ENCODE data around the gene CLEC14A. TPM values are rescaled to one million over a fixed set of nuclear protein-coding genes. Genes with fewer than 3 reads are reported as not detected.

Gene CLEC14A
- total RNA-seq, 3 donors from 2014 or later: 11.9 to 25.6 (median 24.8) TPM

- no peak overlapping the region for H3K4me3 ChIP-seq
- H3K36me3 ChIP-seq: no peaks in the 10 kb centered on the region
- no peak overlapping the region for H3K27ac ChIP-seq
- no peak for TF ChIP-seq POLR2A (IDR thresholded peaks at IDR 0.05)
- TF ChIP-seq POLR2AphosphoS5 (IDR thresholded peaks at IDR 0.05): no peak
- no peaks in the 10 kb centered on the region for H3K4me1 ChIP-seq
- H3K27me3 ChIP-seq: no peaks in the 10 kb centered on the region
- intact Hi-C loops (cut with DNase I; ENCODE audit: low total_unique reads): no loop called here
- DNase-seq (ENCODE audit: low spot score in 2 of 2): no peak
- no peaks in the 10 kb centered on the region for H3K9me3 ChIP-seq
Measured at GRCh38 chr14:38226366-38226765, 29.5 kb downstream of the CLEC14A start.

DNA sequence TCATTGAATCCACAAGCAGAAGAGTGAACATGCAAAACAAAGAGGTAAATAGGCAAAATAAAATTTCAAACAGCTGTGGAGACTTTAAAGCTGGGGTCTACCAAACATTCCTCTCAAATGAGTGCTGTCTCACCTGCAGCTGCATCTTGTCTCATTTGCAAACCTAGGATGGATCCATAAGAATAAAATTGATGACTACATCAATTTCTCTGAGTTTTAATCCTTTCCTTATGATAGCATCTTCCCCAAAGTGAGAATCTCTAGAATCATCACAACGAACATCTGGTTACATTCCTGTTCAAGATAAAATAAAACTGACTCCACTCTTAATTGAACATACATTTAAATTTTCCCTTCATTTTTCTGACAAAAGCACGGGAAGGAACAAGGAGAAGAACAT, 29.9 kb downstream of the CLEC14A start:
- intact Hi-C loops (cut with DNase I; ENCODE audit: low total_unique reads): no loop called here
- no peak for DNase-seq (ENCODE audit: low spot score in 2 of 2)
- H3K4me1 ChIP-seq: no peaks in the 10 kb centered on the region

GRCh38 chr14:38224338-38224737, 31.6 kb downstream of the CLEC14A start:
- intact Hi-C loops (cut with DNase I; ENCODE audit: low total_unique reads): no loop called here
- no peak for TF ChIP-seq POLR2AphosphoS5 (IDR thresholded peaks at IDR 0.05)
- TF ChIP-seq POLR2A (IDR thresholded peaks at IDR 0.05): no peak
- TF ChIP-seq, protein P1, sequence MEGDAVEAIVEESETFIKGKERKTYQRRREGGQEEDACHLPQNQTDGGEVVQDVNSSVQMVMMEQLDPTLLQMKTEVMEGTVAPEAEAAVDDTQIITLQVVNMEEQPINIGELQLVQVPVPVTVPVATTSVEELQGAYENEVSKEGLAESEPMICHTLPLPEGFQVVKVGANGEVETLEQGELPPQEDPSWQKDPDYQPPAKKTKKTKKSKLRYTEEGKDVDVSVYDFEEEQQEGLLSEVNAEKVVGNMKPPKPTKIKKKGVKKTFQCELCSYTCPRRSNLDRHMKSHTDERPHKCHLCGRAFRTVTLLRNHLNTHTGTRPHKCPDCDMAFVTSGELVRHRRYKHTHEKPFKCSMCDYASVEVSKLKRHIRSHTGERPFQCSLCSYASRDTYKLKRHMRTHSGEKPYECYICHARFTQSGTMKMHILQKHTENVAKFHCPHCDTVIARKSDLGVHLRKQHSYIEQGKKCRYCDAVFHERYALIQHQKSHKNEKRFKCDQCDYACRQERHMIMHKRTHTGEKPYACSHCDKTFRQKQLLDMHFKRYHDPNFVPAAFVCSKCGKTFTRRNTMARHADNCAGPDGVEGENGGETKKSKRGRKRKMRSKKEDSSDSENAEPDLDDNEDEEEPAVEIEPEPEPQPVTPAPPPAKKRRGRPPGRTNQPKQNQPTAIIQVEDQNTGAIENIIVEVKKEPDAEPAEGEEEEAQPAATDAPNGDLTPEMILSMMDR (IDR thresholded peaks at IDR 0.05): no peak
- no peak for DNase-seq (ENCODE audit: low spot score in 2 of 2)

More for the DNA sequence above, 29.9 kb downstream of the CLEC14A start:
- H3K4me3 ChIP-seq: no peak overlapping the region
- H3K27me3 ChIP-seq: no peaks in the 10 kb centered on the region
- H3K27ac ChIP-seq: no peak overlapping the region
- no peaks in the 10 kb centered on the region for H3K9me3 ChIP-seq
- H3K36me3 ChIP-seq: no peaks in the 10 kb centered on the region
- no peak for TF ChIP-seq POLR2A (IDR thresholded peaks at IDR 0.05)
- no peak for TF ChIP-seq POLR2AphosphoS5 (IDR thresholded peaks at IDR 0.05)
- TF ChIP-seq, protein P1 (IDR thresholded peaks at IDR 0.05): no peak

DNA sequence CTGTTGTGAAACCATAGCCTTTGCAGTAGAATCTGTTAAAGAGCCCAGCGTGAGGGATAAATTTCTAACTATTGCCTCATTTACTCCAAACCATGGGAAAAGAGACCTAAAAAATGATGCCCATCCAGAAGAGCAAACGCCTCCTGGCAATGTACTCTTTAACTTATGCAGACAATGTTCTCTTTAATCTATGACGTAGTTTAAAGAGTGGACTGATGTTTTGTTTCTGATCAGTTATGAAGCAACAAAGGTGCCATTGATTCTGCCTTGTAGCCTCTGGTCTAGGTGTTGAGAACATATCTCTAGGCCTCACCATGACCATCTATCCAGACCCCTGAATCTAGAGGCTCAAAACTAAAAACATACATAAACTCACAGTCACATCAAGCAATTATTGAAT, 34.8 kb downstream of the CLEC14A start:
- Histone ChIP-seq H3K27me3 (no peaks in the 10 kb centered on the region), H3K36me3 (no peaks in the 10 kb centered on the region), H3K4me3 (no peak overlapping the region), H3K9me3 (no peaks in the 10 kb centered on the region), H3K27ac (no peak overlapping the region), H3K4me1 (no peaks in the 10 kb centered on the region)
- no peak for TF ChIP-seq POLR2A (IDR thresholded peaks at IDR 0.05)
- no peak for TF ChIP-seq POLR2AphosphoS5 (IDR thresholded peaks at IDR 0.05)
- TF ChIP-seq, protein P1 (IDR thresholded peaks at IDR 0.05): no peak
- no peak for DNase-seq (ENCODE audit: low spot score in 2 of 2)
- intact Hi-C loops (cut with DNase I; ENCODE audit: low total_unique reads): no loop called here

More at GRCh38 chr14:38224338-38224737, 31.6 kb downstream of the CLEC14A start:
- Histone ChIP-seq H3K36me3 (no peaks in the 10 kb centered on the region), H3K4me3 (no peak overlapping the region), H3K27ac (no peak overlapping the region), H3K27me3 (no peaks in the 10 kb centered on the region), H3K4me1 (no peaks in the 10 kb centered on the region), H3K9me3 (no peaks in the 10 kb centered on the region)

GRCh38 chr14:38217553-38217952, 38.3 kb downstream of the CLEC14A start:
- no peak for DNase-seq (ENCODE audit: low spot score in 2 of 2)
- intact Hi-C loops (cut with DNase I; ENCODE audit: low total_unique reads): no loop called here
- Histone ChIP-seq H3K4me1 (no peaks in the 10 kb centered on the region), H3K36me3 (no peaks in the 10 kb centered on the region), H3K4me3 (no peak overlapping the region), H3K9me3 (no peaks in the 10 kb centered on the region), H3K27me3 (no peaks in the 10 kb centered on the region), H3K27ac (no peak overlapping the region)
- TF ChIP-seq POLR2A (IDR thresholded peaks at IDR 0.05) (no peak), POLR2AphosphoS5 (IDR thresholded peaks at IDR 0.05) (no peak)
- TF ChIP-seq, protein P1 (IDR thresholded peaks at IDR 0.05): no peak

GRCh38 chr14:38213001-38213400, 42.9 kb downstream of the CLEC14A start:
- Histone ChIP-seq H3K9me3 (no peaks in the 10 kb centered on the region), H3K36me3 (no peaks in the 10 kb centered on the region), H3K27me3 (peaks cover 0 to 45% of the 10 kb centered on the region in 2 donors)

More at GRCh38 chr14:38213001-38213400, 42.9 kb downstream of the CLEC14A start:
- no peak for TF ChIP-seq POLR2A (IDR thresholded peaks at IDR 0.05)
- no peak for TF ChIP-seq POLR2AphosphoS5 (IDR thresholded peaks at IDR 0.05)
- TF ChIP-seq, protein P1 (IDR thresholded peaks at IDR 0.05): no peak
- DNase-seq (ENCODE audit: low spot score in 2 of 2): no peak
- intact Hi-C loops (cut with DNase I; ENCODE audit: low total_unique reads): no loop called here
- no peaks in the 10 kb centered on the region for H3K4me1 ChIP-seq
- no peak overlapping the region for H3K27ac ChIP-seq
- no peak overlapping the region for H3K4me3 ChIP-seq

Data from breast epithelium (tissue), 4 donors.